Keratinocyte (primary cell): ENCODE measurements around the gene SNX15.

ENCODE experiments used
- CTCF ChIP-seq, 3 experiments: IDR thresholded peaks in 1 of 3; conservative IDR thresholded peaks in 1 of 3; optimal IDR thresholded peaks in 1 of 3; 2 replicates in 2 of 3; 3 replicates in 1 of 3; pipeline versions ENCODE3 to v1.5.1; 2011; ENCODE audit warnings: low read length in 3 of 3, mild to moderate bottlenecking in 3 of 3, moderate library complexity in 2 of 3, control low read depth in 1 of 3, inconsistent platforms in 1 of 3; ENCODE audit not compliant: insufficient read depth in 2 of 3; ENCODE audit errors: extremely low read depth in 1 of 3
- EZH2 ChIP-seq: IDR thresholded peaks from one replicate; pipeline ENCODE4 v1.6.1; 2012; ENCODE audit warnings: inconsistent platforms, mild to moderate bottlenecking, low read length, moderate library complexity

- TF ChIP-seq EZH2 (no peak), CTCF (optimal IDR thresholded peaks at IDR 0.05 in 1 of 3, IDR thresholded peaks at IDR 0.05 in 1 of 3, conservative IDR thresholded peaks at IDR 0.05 in 1 of 3; ENCODE audit: extremely low read depth in 1 of 3, insufficient read depth in 2 of 3, low read length in 3 of 3) (no peak)
Measured at GRCh38 chr11:65053827-65054508, 26.7 kb downstream of the SNX15 start.
